ENCODE results near the gene UMODL1.

The UMODL1 gene

DNA sequence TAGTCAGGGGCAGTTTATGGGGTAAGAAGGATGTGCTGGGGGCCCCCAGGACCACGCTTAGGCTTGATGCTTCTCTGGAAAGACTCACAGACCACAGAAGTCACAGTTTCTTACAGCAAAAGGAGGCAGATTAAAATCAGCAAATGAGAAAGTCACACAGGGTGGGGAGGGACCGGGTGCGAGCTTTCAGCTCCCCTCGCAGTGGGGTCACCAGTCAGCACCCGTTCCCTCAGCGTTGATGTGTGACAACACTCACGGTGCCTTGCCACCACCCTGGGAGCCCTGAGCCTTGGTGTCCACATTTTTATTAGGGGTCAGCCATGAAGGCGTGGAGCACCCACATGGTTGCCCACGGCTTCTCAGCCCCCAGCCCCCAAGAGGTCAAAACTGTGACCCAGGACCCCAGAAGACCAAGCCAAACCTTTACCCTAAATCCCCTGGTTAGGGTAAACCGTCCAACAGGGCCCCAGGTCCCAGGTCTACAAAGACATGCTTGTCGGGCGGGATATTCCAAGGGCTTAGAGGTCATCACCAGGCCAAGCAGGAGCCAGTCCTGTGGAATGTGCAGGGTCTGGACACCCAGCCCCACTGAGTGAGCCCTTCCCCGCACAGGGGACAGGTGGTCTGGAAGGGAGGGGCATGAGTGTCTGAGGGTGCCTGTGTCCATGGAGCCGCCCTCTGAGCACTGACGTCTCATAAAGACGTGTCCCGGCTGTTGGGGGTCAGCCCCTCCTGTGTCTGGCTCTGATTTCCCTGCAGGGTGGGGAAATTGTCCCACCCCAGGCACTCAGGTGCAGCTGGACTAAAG, 83.3 kb downstream of the UMODL1 start:
- no peak for DNase-seq

DNA sequence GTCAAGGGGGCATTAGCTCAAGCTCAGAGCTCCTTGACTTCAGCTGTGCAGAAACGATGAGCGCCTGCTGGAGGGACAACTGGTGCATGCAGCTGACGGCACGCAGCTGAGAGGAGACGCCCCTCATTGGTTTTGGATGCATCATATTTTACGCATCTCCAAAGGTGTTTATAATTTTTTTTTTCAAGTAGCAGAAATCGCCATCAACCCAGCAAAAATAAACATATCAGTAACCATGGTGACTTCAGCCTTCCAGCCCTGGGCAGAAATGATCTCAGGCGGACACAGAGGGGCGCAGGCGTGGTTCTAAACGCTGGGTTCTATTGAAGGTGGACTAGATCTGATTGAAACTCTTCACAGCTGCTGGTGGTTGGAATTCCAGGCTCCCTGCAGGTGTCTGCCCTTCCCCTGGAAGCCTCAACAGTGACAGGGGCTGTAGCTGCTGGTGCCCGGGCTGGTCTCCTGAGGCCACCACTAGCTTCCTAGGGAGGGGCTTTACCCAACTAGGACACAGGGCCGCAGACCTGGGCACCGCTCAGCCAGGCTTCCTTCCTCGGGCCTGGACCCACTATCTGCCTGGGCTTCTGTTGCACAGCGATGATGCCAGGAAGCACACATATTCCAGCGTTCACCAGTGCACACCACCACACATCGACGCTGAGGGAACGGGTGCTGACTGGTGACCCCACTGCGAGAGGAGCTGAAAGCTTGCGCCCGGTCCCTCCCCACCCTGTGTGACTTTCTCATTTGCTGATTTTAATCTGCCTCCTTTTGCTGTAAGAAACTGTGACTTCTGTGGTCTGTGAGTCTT, 84.1 kb downstream of the UMODL1 start:
- DNase-seq = no peak

DNA sequence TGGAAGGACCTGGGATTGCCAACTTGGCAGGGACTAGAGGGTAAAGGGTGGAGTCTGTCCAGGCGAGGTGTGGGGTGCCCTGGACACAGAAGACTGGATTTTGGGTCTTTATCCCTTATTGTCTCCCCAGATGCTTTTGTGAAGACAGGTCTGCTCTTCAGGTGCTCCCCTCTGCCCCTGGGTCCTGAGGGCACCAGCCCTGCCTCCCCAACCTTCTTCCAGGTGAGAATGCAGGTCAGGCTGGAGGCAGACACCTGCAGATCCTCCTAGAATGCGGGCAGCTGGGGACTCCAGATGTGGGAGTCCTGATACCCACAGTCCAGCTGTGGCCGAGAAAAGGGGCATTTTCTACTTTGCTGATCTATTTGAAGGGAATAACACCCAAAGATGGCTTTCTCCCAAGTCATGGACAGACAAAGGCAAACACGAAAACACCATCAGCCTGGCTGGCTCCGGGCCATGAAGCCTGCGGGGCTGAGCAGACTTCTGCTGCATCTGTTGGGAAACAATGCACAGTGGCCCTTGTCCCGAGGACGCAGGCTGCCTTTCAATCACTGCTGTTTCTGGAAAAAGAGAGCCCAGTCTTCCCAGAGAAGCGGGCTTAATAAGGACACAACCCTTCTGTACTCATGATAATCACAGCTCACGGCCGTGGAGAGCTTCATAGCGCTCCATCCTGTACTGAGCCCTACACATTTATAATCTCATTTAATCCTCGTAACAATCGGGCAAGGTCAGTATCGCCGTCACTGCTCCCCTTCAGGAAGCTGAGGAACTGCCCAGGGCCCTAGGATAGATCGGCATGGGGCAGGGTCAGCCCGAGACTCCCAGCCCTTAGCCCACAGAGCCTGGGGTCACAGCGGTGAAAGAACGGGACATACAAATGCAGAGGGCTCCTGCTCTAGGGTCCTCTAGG, 85.8 kb downstream of the UMODL1 start:
- DNase-seq = no peak

DNA sequence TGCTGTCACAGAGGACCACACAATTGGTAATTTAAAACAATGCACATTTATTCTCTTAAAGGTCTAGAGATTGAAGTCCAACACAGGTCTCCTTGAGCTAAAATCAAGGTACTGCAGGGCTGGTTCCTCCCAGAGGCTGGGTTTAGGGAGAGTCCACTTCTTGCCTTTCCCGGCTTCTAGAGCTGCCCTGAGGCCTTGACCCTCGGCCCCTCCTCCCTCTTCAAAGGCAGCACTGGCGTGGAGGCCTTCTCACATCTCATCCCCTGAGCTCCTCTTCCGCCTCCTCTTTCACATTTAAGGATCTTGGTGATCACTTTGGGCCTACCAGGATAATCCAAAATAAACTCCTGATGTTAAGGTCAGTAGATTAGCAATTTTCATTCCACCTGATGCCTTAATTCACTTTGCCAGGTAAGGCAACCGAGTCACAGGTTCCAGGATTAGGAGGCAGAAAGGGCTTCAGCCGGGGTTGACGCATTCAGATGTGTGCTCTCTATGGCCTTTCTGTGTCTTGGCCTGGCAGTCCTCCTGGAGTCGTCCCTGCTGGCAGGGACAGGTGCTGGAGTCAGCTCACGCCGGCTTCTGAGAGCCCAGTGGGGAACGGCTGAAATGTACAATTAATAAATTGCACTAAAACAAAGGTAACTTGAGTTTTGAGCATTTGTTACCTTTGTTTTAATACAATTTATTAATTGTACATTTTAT, 86.6 kb downstream of the UMODL1 start:
- DNase-seq = no peak

DNA sequence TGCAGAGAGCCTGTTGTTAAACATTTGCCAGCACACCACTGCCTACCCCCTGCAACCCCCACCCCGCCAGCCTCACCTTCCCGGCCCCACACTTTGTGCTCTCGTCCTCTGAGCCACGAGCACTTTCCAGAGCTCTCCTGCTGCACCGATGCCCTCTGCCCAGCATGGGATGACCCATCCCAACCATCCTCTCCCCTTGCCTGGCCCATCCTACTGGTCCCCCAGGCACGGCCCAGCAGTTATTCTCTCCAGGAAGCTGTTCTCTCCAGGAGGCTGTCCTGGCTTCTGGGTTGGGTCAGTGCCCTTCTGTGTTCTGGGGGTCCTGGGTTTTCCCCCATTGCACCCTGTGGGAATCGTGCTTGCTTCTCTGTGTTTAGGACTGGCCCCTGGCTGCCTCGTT, 87.7 kb downstream of the UMODL1 start:
- DNase-seq = no peak

DNA sequence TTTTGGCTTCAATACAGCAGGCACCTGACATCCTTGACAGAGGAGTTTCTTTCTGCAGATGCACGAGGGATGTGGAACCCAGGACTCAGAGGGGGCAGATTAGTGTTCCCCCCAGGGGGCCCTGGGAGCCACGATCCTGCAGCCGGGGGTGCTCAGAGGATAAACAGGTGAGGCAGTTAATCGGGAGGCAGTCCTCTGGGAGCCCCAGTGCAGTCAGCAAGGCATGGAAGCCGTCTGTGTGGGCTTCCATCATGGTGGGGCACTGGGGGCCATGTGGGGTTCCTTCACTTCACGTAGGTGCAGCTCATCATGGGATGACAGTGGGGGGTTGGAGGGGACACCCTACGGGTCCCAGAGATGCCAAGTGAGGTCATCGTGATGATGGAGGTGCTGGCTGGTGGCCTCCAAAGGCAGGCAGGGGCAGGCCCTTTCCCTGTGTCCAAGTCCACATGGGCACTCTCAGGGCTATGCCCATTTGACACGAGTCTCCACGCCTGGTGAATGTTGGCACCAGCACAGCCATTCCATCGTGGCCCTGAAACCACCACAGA, 88.5 kb downstream of the UMODL1 start:
- no peak for DNase-seq

DNA sequence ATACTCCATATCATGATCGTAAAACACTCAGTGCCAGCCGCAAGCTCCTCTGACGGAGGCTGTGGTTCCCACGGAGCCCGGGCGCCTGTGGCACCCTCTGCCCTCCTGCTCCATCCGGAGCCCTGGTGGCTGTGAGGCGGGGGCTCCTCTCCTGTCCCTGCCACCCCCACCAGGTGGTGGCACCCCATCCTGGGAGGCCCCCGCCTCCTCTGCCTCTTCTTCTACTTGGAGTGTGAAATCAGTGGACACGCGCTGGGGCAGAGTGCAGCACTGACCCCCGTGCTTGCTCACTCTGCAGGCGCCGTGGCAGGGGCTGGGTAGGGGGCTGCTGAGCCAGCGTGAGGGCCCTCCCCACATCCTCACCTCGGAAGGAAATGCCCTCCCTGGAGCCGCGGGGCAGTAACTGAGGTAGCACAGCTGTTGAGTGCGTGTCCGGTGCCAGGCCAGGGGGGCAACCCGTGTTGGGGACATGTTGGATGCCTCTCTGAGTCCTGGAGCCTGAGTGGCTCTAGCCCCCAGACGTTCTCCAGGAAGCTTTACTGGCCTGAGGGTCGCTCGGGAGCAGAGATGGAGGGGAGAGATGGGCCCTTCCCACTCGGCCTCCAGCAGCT, 89.1 kb downstream of the UMODL1 start:
- no peak for DNase-seq

DNA sequence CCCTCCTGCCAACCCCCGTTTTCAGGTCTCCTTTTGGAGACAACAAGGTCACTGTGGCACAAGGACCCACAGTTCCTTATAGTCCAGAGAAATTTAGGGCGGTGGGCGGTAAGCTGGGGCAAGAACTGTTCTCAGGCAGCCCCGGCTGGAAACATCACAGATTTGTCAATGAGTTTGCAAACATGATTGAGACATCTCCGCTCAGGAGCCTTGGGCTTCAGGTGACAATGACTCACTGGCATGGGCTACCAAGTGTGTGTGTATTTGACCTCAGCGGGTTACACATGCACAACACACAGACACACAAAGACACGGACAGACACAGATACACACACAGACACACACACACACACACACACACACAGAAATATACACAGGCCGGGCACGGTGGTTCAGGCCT, 89.6 kb downstream of the UMODL1 start:
- DNase-seq = no peak

DNA sequence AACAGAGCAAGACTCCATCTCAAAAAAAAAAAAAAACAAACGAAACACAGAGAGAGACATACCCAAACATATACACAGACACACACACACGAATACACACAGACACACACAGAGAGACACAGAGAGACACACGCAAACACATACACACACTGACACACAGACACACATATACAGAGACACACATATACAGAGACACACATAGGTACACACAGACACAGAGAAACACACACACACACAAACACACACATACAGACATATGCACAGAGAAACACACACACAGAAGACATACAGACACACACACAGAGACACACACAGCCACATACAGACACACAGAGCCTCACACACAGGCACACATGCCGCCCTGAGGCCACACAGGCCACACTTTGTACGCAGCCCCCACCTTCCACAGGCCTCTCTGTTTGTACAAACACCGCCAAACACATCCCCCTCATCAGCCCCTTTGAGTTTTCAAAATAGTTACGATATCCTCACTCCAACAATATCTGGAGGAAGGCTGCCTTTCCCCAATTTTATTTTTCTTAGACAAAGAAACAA, 90.4 kb downstream of the UMODL1 start:
- no peak for DNase-seq

DNA sequence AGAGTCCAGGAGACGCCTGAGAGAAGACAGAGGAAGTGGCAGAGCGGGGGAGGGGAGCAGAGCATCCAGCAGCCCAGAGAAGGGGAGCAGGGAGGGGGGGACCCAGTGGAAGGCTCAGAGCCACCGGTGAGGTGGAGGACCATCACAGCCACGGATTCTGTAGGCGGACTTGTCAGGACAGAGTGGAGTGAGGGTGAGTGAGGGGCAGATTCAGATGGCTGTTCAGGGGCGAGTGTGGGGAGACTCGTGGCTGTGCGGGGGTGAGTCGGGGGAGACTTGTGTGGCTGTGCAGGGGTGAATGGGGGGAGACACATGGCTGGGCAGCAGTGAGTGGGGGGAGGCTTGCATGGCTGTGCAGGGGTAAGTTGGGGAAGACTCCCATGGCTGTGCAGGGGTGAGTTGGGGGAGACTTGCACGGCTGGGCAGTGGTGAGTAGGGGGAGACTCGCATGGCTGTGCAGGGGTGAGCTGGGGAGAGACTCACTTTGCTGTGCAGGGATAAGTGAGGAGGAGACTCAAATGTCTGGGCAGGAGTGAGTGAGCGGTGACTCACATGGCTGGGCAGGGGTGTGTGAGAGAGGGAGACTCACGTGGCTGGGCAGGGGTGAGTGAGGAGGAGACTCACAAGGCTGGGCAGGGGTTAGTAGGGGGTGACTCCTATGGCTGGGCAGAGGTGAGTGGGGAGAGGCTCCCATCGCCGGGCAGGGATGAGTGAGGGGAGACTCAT, 91.0 kb downstream of the UMODL1 start:
- DNase-seq = no peak

DNA sequence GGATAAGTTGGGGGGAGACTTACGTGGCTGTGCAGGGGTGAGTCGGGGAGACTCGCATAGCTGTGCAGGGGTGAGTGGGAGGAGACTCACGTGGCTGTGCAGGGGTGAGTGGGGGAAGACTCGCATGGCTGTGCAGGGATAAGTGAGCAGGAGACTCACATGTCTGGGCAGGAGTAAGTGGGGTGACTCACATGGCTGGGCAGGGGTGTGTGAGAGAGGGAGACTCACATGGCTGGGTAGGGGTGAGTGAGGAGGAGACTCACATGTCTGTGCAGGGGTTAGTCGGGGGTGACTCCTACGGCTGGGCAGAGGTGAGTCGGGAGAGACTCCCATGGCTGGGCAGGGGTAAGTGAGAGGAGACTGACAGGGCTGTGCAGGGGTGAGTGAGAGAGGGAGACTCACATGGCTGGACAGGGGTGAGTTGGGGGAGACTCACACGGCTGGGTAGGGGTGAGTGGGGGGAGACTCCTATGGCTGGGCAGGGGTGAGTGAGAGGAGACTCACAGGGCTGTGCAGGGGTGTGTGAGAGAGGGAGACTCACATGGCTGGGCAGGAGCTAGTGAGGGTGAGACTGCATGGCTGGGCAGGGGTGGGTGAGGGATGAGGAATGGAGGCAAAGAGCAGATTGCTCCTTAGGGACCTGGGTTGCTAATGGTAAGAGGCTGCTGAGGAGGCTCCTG, 91.9 kb downstream of the UMODL1 start:
- no peak for DNase-seq

DNA sequence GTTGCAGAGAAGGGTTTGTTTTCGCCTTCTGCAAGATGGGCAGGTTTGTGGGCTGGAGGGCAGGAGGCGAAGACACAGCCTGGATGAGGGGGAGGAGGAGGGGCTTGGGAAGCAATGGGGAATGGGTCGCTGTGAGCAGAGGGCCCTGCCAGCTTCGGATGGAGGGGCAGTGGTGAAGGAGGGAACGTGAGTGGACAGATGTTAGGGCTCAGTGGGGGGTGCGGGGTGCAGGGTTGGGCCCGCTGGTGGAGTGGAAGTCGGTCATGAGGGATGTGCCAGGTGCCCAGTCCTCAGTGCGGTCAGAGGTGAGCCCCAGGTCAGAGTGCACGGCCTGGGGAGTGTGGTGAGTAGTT, 92.4 kb downstream of the UMODL1 start:
- no peak for DNase-seq

DNA sequence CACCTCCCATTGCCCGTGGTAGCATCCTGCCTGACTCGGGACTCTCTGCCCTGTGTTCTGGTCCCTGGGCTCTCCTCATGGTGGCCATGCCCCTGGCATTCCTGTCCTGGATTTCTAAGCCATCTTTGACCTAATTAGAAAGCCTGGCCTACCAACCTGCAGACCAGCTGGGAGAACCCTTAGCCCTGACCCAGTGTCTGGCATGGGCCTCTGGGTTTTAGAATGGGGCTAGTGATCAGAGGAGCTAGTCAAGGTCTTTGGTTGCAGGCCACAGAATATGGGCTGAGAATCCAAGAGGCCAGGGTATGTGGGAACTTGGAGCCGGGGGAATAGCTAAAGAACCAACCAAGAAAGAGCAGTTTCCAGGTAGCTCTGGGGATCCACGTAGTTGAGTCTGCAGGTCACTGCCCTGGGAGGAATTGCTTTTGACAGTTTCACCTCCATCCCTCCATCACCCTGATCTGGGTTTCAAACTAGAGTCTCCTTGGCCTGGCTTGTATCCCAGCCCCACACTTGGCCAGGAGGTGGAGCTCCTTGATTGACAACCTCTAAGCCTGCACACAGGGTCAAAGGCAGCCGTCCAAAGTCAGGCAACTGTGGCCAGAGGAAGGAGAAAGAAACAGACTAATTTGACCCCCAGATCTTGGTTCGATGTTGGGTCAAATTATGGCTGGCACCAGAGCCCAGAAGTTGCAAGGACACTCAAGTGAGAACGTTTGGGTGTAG, 93.1 kb downstream of the UMODL1 start:
- no peak for DNase-seq

DNA sequence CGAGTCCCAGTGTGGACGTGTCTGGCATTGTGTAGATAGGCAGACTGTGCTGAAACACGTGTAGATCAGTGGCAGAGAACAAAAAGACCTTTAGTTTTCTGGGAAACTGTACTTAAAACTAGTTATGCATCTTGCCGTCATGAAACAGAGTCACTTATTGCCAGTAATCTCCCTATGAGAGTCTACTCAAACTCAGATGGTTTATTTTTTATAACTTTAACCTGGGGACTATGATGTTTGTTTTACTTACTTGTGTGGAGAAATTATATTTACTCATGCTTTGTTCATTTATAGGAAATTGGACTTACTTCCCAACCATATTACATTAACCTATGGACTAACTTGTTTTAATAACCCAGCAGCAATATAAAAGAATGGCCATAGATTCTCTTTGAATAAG, 93.7 kb downstream of the UMODL1 start:
- DNase-seq = no peak

DNA sequence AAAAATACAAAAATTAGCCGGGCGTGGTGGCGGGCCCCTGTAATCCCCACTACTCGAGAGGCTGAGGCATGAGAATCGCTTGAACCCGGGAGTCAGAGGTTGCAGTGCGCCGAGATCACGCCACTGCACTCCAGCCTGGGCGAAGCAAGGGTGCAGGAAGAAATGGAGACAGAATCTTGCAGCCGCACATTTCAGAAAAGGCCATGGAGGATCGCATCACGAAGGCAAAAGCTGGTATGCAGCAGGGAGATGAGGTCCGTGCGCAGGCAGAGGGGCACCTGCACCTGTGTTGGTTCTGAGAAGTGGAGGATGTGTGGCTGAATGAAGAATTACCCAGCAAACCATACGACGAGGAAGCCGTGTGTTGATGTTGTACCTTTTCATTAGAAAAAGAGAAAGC, 94.8 kb downstream of the UMODL1 start:
- no peak for DNase-seq

DNA sequence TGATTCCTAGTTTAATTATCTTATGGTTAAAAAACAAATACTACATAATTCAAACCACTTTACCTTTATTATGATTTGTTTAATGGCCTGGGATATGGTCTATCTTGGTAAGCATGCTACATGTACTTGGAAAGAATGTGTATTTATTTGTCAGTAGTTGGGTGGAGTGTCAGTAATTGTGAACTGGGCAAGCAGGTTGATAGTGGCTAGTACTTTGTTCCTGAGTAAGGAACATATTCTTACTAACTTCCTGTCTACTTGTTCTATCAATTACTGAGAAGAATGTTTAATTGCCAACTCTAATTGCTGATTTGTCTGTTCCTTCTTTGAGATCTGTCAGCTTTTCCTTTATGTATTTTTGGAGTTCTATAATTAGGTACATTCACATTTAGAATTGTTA, 98.6 kb downstream of the UMODL1 start:
- no peak for DNase-seq

DNA sequence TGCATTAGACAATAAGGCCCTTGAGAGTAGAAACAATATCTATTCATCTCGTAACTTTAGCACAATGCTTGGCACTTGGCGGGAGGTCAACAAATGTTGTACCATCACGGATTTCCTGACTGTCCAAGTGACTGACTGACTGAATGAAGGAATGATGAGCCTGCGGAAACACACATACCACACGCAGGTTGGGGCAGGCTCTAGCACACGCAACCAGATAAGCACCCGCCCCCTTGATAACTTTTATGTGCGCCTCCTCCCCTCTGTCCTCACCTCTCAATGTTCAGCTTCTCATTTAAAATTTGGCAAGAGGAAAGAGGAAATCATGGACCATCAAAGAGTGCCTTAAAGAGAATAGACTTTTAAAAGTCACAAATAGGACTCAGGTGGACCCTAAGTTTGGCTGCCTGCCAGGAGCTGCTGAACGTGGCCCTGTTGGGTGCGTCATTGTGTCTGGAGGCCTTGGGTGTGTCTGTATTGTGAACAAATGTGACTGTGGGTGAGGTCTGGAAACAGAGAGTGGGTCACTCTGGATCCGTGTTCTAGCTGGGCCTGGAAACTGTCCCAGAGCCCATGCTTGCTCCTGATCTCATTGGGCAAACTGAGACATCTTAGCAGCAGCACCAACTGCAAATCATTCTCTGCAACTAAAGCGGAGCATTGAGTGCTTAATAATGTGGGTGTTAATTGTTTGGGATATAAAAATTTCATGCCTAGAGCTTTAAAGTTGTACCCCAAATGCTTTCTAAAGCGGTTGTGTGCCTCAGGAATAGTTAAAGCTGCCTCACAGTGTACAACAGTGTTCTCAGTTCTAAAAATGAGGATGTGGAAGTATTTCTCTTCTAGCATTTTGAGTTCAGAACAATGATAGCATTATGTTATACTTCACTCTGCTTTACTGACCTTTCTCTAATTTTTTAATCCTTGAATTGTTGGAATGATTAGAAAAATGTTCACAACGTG, 100.3 kb downstream of the UMODL1 start:
- DNase-seq = no peak
